Gastroesophageal sphincter (tissue), 4 donors: ENCODE data around the gene KCNF1. TPM values are rescaled to one million over a fixed set of nuclear protein-coding genes. Genes with fewer than 3 reads are reported as not detected.

Source experiments
- ATAC-seq: fragments of 150-250 bp; one replicate; pipeline ENCODE4 v1.9.1; 2016; ENCODE audit warnings: mild to moderate bottlenecking, moderate library complexity
- H3K27ac ChIP-seq, 4 donors: fragments of 200-600 bp; sonication (generic) in 3 of 4; 1 replicate in 3 of 4; 2 replicates in 1 of 4; pipeline ENCODE4 v1.5.1; 2016 to 2019
- H3K27me3 ChIP-seq: fragments of 200-600 bp; sonication (generic); one replicate; pipeline ENCODE4 v1.5.1; 2019
- H3K36me3 ChIP-seq, 2 donors: fragments of 200-600 bp; sonication (generic); one replicate each; pipeline ENCODE4 v1.5.1; 2019; ENCODE audit warnings: control low read depth in 1 of 2
- H3K4me1 ChIP-seq, 3 donors: fragments of 200-600 bp; sonication (generic); 1 replicate in 2 of 3; 2 replicates in 1 of 3; pipeline ENCODE4 v1.5.1; 2016 to 2019; ENCODE audit warnings: control low read depth in 2 of 3
- H3K4me3 ChIP-seq, 2 donors: fragments of 200-600 bp; sonication (generic); one replicate each; pipeline ENCODE4 v1.5.1; 2019; ENCODE audit warnings: mild to moderate bottlenecking in 1 of 2, moderate library complexity in 1 of 2
- H3K9me3 ChIP-seq, 3 donors: fragments of 200-600 bp; sonication (generic); one replicate each; pipeline ENCODE4 v1.5.1; 2017 to 2019; ENCODE audit warnings: control low read depth in 2 of 3
- EP300 ChIP-seq: sonication (generic); formaldehyde crosslinking; IDR thresholded peaks from one replicate; pipeline ENCODE4 v1.6.1; 2017; ENCODE audit warnings: antibody characterized with exemption, mild to moderate bottlenecking
- POLR2A ChIP-seq, 2 donors: fragments of 450-650 bp; IDR thresholded peaks; one replicate each; pipeline ENCODE4 v1.6.1; 2017; ENCODE audit warnings: antibody characterized with exemption in 2 of 2, mild to moderate bottlenecking in 2 of 2, moderate library complexity in 1 of 2
- POLR2AphosphoS5 ChIP-seq: sonication (generic); formaldehyde crosslinking; IDR thresholded peaks from one replicate; pipeline ENCODE4 v1.6.1; 2017; ENCODE audit warnings: antibody characterized with exemption
- WGBS, 2 donors: methylation state at CpG; one replicate each; pipeline ENCODE4 v1.1.5; 2018; ENCODE audit warnings: low coverage in 1 of 2; 5-methylcytosine and 5-hydroxymethylcytosine counted together
- total RNA-seq, 4 donors: library from RNA; depleted of rRNA; stranded (reverse); fragments of >200 nt; gene quantifications; one replicate each; pipeline ENCODE4 v1.1.0, GENCODE V29; 2016
- TF ChIP-seq, protein P1 (sequence below), 4 experiments: fragments of 200-600 bp in 2 of 4; fragments of 450-650 bp in 2 of 4; sonication (generic) in 1 of 4; IDR thresholded peaks; one replicate each; pipeline ENCODE4 v1.5.1; 2017 to 2019; ENCODE audit warnings: antibody characterized with exemption in 4 of 4, mild to moderate bottlenecking in 2 of 4, moderate library complexity in 2 of 4

The KCNF1 gene
- total RNA-seq, 4 donors from 2014 or later = 6.1 to 47.7 (median 29.1) TPM; not detected in 1

GRCh38 chr2:10889651-10890215, 22.0 kb upstream of the KCNF1 start:
- Histone ChIP-seq H3K9me3 (no peaks in the 10 kb centered on the region), H3K27ac (no peak overlapping the region), H3K4me3 (no peak overlapping the region), H3K27me3 (peaks cover 8% of the 10 kb centered on the region), H3K4me1 (no peaks in the 10 kb centered on the region), H3K36me3 (no peaks in the 10 kb centered on the region)
- 50% methylated on average over 2 of the region's 9 CpGs; no CpG with 5 or more reads in 1 of the 2 donors for WGBS, 2 donors
- TF ChIP-seq, protein P1, sequence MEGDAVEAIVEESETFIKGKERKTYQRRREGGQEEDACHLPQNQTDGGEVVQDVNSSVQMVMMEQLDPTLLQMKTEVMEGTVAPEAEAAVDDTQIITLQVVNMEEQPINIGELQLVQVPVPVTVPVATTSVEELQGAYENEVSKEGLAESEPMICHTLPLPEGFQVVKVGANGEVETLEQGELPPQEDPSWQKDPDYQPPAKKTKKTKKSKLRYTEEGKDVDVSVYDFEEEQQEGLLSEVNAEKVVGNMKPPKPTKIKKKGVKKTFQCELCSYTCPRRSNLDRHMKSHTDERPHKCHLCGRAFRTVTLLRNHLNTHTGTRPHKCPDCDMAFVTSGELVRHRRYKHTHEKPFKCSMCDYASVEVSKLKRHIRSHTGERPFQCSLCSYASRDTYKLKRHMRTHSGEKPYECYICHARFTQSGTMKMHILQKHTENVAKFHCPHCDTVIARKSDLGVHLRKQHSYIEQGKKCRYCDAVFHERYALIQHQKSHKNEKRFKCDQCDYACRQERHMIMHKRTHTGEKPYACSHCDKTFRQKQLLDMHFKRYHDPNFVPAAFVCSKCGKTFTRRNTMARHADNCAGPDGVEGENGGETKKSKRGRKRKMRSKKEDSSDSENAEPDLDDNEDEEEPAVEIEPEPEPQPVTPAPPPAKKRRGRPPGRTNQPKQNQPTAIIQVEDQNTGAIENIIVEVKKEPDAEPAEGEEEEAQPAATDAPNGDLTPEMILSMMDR (IDR thresholded peaks at IDR 0.05) = no peak
- TF ChIP-seq POLR2A (IDR thresholded peaks at IDR 0.05) = no peak
- TF ChIP-seq POLR2AphosphoS5 = no peak
- no peak for TF ChIP-seq EP300
- no peak for ATAC-seq

DNA sequence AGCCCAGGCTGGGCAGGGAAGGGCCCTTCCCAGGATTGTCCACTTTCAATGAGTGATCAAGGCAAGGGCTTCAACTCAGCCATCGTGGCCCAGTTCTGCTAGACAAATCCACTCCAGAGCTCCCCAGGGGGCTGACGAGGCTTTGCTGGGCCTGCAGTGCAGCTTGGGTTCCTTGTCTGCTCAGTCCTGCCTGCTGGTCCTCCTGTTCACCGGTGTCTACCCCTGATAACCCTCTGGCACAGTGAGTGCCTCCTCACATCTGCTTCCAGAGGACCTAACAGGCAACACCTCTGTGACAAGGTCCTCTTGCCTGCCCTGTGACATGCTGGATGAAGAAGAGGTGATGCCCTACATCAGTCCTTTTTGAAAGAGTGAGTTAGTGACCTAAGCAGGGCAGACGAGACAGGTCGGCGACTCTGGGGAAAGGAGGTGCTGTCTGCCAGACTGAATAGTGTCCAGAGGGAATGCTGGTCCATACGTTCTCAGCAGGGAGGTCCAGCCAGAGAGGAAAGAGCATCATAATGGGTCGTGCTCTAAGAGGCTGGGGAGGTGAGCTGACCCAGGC, 20.9 kb upstream of the KCNF1 start:
- H3K36me3 ChIP-seq = no peaks in the 10 kb centered on the region
- peaks cover 8% of the 10 kb centered on the region for H3K27me3 ChIP-seq
- H3K4me3 ChIP-seq = no peak overlapping the region
- WGBS, 2 donors = 50 to 58% methylated on average over 2 to 5 of the region's 8 CpGs
- TF ChIP-seq POLR2A (IDR thresholded peaks at IDR 0.05) (no peak), POLR2AphosphoS5 (no peak), EP300 (no peak)
- TF ChIP-seq, protein P1 (IDR thresholded peaks at IDR 0.05) = no peak
- ATAC-seq = no peak
- H3K27ac ChIP-seq = no peak overlapping the region
- no peaks in the 10 kb centered on the region for H3K4me1 ChIP-seq
- H3K9me3 ChIP-seq = no peaks in the 10 kb centered on the region

DNA sequence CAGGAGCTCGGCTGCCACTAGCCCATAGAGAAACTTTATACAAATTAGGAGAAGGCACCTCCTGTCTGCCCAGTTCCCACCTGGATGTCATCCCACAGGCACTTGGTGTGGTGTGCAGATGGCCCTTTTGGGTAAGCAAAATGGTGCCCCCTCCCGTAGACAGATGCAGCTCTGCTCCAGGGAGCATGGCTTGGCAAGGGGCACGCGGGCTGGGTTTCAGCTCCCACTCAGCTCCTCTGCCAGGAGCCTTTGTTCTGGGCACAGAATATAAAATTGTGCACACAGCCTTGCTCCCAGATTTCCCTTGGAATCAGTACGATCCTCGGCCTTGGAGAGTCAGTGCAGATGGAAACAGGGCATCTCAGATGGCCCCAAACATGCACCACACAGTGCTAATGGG, 20.3 kb upstream of the KCNF1 start:
- Histone ChIP-seq H3K27ac (no peak overlapping the region), H3K27me3 (peaks cover 8% of the 10 kb centered on the region), H3K4me3 (no peak overlapping the region), H3K9me3 (no peaks in the 10 kb centered on the region), H3K36me3 (no peaks in the 10 kb centered on the region), H3K4me1 (no peaks in the 10 kb centered on the region)
- TF ChIP-seq POLR2AphosphoS5 (no peak), POLR2A (IDR thresholded peaks at IDR 0.05) (no peak), EP300 (no peak)
- TF ChIP-seq, protein P1 (IDR thresholded peaks at IDR 0.05) = no peak
- 92% methylated on average over 2 of the region's 6 CpGs for WGBS, 2 donors
- no peak for ATAC-seq

DNA sequence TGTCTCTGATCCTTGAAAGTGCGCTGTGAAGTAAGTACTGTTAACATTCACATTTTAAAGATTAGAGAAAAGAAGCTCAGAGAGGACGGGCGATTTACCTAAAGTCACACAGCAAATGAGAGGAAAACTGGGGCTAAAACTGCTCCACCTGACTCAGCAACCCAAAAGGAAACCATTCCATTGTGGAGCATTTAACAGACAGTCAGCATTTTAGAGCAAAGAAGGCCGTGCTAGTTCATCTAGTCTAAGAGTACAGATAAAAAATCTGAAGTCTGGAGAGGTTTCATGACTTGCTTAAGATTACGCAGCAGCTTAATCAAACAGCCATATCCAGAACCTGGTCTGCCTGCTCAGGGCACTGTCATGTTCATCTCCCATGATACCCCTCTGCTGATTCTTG, 19.9 kb upstream of the KCNF1 start:
- Histone ChIP-seq H3K9me3 (no peaks in the 10 kb centered on the region), H3K27me3 (peaks cover 8% of the 10 kb centered on the region), H3K4me3 (no peak overlapping the region), H3K27ac (no peak overlapping the region), H3K36me3 (no peaks in the 10 kb centered on the region), H3K4me1 (no peaks in the 10 kb centered on the region)
- no peak for TF ChIP-seq POLR2AphosphoS5
- TF ChIP-seq, protein P1 (IDR thresholded peaks at IDR 0.05) = no peak
- TF ChIP-seq POLR2A (IDR thresholded peaks at IDR 0.05) = no peak
- TF ChIP-seq EP300 = no peak
- 73 to 83% methylated on average over 4 to 5 of the region's 5 CpGs for WGBS, 2 donors
- no peak for ATAC-seq

GRCh38 chr2:10892316-10892715, 19.4 kb upstream of the KCNF1 start:
- TF ChIP-seq EP300 = no peak
- TF ChIP-seq POLR2A (IDR thresholded peaks at IDR 0.05) = no peak
- TF ChIP-seq, protein P1 (IDR thresholded peaks at IDR 0.05) = no peak
- TF ChIP-seq POLR2AphosphoS5 = no peak
- no peaks in the 10 kb centered on the region for H3K36me3 ChIP-seq
- no peak for ATAC-seq

More at GRCh38 chr2:10892316-10892715, 19.4 kb upstream of the KCNF1 start:
- H3K27ac ChIP-seq = no peak overlapping the region
- no peaks in the 10 kb centered on the region for H3K4me1 ChIP-seq
- H3K4me3 ChIP-seq = no peak overlapping the region
- H3K9me3 ChIP-seq = no peaks in the 10 kb centered on the region
- peaks cover 8% of the 10 kb centered on the region for H3K27me3 ChIP-seq
